Fibroblast of peridontal ligament (primary cell): ENCODE data around the gene APLP2.

Source experiments
- DNase-seq: peaks from one replicate; pipeline ENCODE4 v3.0.0-alpha.2; 2010; ENCODE audit errors: extremely low read depth

Gene APLP2

GRCh38 chr11:130145975-130146776 is 76.5 kb downstream of the APLP2 start:
- DNase-seq: no peak

GRCh38 chr11:130146796-130147195 is 77.1 kb downstream of the APLP2 start:
- DNase-seq: no peak

GRCh38 chr11:130148796-130149326 is 79.2 kb downstream of the APLP2 start:
- DNase-seq: no peak

GRCh38 chr11:130150790-130151189 is 81.1 kb downstream of the APLP2 start:
- no peak for DNase-seq

GRCh38 chr11:130151196-130151595 is 81.5 kb downstream of the APLP2 start:
- no peak for DNase-seq

- no peak for DNase-seq
These were observed 86.7 kb downstream of the APLP2 start for GRCh38 chr11:130156108-130157022.

GRCh38 chr11:130157101-130157500 is 87.4 kb downstream of the APLP2 start:
- DNase-seq: no peak

GRCh38 chr11:130157840-130158239 is 88.1 kb downstream of the APLP2 start:
- no peak for DNase-seq

GRCh38 chr11:130159139-130159538 is 89.4 kb downstream of the APLP2 start:
- no peak for DNase-seq

- no peak for DNase-seq
These were observed 90.2 kb downstream of the APLP2 start, which contains the start of gene ST14 for GRCh38 chr11:130159657-130160497. Gene ST14, plus strand, starts transcription at chr11:130159782. Its CDS starts 198 bp downstream, at chr11:130159980.

GRCh38 chr11:130160498-130161155 is 90.9 kb downstream of the APLP2 start:
- DNase-seq: no peak

- DNase-seq: no peak
These were observed 91.9 kb downstream of the APLP2 start for GRCh38 chr11:130161441-130162145.

- no peak for DNase-seq
These were observed 93.0 kb downstream of the APLP2 start for GRCh38 chr11:130162733-130163132.

GRCh38 chr11:130163346-130164220 is 93.9 kb downstream of the APLP2 start:
- no peak for DNase-seq

GRCh38 chr11:130164221-130164570 is 94.5 kb downstream of the APLP2 start:
- no peak for DNase-seq

- DNase-seq: no peak
These were observed 96.1 kb downstream of the APLP2 start for GRCh38 chr11:130165601-130166456.

GRCh38 chr11:130166457-130166784 is 96.7 kb downstream of the APLP2 start:
- DNase-seq: peak; percentile 84

- DNase-seq: no peak
These were observed 97.5 kb downstream of the APLP2 start for GRCh38 chr11:130167146-130167545.

GRCh38 chr11:130168105-130168504 is 98.4 kb downstream of the APLP2 start:
- peak; percentile 22 for DNase-seq
